ENCODE data around the gene DCAF10. TPM values are rescaled to one million over a fixed set of nuclear protein-coding genes. Genes with fewer than 3 reads are reported as not detected.

Gene DCAF10
- total and polyA plus RNA-seq, 4 donors: 9.7 to 22.2 (median 15.3) TPM

DNA sequence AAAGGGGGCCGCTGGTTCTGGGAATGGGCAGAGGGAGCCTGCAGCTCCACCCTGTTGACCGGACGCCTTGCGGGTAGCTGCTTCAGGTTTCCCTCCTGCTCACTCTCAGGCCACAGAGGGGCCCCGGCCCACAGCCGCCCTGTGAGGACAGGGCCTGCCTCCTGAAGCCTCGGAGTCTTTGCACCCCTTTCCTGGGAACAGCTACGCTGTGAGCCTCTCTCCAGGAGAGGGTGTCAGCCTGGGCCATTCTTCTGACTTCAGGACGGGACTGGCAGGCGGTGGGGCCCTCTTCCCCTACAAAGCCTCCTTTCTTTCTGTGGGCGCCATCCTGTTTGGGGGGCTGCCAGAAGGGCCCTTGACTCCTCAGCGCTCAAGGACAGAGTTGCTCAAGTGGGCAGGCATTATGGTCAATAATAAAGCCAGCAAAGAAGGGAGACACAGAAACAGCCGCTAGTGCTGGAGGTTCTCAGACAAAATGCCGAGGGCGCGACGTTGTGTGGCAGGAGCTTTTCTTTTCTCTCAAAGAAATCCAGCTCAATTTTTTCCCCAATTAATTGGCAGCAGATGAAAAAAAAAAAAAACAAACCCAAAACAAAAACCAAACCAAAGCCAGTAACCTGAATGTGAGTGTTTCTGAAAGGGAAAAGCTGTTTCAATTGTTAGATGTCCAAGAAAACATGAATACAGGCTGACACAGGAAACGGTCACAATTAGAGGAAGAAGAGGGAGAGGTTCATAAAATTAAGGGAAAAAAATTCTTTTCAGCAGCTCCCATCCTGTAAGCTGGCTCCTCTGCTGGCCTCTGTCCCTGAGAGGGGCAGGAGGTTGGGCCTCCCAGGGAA lies 116.1 kb downstream of the DCAF10 start:
- no peak for DNase-seq (ENCODE audit: low spot score)
- H3K27me3 ChIP-seq (ENCODE audit: control insufficient read depth in 4 of 4, insufficient read depth in 4 of 4, low read length in 3 of 4): no peaks in the 10 kb centered on the region
- peak overlapping the region in 1 of 2 donors; percentile 48 for H3K27ac ChIP-seq (ENCODE audit: low read depth in 1 of 2, low read length in 2 of 2)
- no peak overlapping the region for H3K9ac ChIP-seq (ENCODE audit: low read depth in 1 of 2, low read length in 2 of 2)
- peaks cover 0 to 6% (median 2%) of the 10 kb centered on the region in 4 donors for H3K4me1 ChIP-seq (ENCODE audit: control insufficient read depth in 4 of 4, insufficient read depth in 4 of 4, low read length in 3 of 4)
- no peaks in the 10 kb centered on the region for H3K9me3 ChIP-seq (ENCODE audit: control insufficient read depth in 4 of 4, low read length in 3 of 4)
- peaks cover 0 to 17% (median 8%) of the 10 kb centered on the region in 4 donors for H3K36me3 ChIP-seq (ENCODE audit: control insufficient read depth in 4 of 4, insufficient read depth in 3 of 4, low read depth in 1 of 4, low read length in 3 of 4)
- 88% methylated on average over 18 of the region's 18 CpGs for WGBS
- H3K4me3 ChIP-seq (ENCODE audit: low read depth in 1 of 3, low read length in 3 of 3): no peak overlapping the region
- TF ChIP-seq FOXA1 (IDR thresholded peaks at IDR 0.05): no peak
- TF ChIP-seq, protein P1, sequence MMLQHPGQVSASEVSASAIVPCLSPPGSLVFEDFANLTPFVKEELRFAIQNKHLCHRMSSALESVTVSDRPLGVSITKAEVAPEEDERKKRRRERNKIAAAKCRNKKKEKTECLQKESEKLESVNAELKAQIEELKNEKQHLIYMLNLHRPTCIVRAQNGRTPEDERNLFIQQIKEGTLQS (IDR thresholded peaks at IDR 0.05): no peak
- no peak for TF ChIP-seq SP1 (IDR thresholded peaks at IDR 0.05)
- TF ChIP-seq RXRA (IDR thresholded peaks at IDR 0.05): no peak
- TF ChIP-seq JUND (IDR thresholded peaks at IDR 0.05): no peak
- TF ChIP-seq, protein P2, sequence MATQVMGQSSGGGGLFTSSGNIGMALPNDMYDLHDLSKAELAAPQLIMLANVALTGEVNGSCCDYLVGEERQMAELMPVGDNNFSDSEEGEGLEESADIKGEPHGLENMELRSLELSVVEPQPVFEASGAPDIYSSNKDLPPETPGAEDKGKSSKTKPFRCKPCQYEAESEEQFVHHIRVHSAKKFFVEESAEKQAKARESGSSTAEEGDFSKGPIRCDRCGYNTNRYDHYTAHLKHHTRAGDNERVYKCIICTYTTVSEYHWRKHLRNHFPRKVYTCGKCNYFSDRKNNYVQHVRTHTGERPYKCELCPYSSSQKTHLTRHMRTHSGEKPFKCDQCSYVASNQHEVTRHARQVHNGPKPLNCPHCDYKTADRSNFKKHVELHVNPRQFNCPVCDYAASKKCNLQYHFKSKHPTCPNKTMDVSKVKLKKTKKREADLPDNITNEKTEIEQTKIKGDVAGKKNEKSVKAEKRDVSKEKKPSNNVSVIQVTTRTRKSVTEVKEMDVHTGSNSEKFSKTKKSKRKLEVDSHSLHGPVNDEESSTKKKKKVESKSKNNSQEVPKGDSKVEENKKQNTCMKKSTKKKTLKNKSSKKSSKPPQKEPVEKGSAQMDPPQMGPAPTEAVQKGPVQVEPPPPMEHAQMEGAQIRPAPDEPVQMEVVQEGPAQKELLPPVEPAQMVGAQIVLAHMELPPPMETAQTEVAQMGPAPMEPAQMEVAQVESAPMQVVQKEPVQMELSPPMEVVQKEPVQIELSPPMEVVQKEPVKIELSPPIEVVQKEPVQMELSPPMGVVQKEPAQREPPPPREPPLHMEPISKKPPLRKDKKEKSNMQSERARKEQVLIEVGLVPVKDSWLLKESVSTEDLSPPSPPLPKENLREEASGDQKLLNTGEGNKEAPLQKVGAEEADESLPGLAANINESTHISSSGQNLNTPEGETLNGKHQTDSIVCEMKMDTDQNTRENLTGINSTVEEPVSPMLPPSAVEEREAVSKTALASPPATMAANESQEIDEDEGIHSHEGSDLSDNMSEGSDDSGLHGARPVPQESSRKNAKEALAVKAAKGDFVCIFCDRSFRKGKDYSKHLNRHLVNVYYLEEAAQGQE (IDR thresholded peaks at IDR 0.05): no peak
- TF ChIP-seq FOXA2 (IDR thresholded peaks at IDR 0.05): no peak
- no peak for TF ChIP-seq HNF4A (conservative IDR thresholded peaks at IDR 0.05)
- TF ChIP-seq YY1 (IDR thresholded peaks at IDR 0.05): no peak
- no peak for TF ChIP-seq TAF1 (conservative IDR thresholded peaks at IDR 0.05)
- TF ChIP-seq EGR1 (IDR thresholded peaks at IDR 0.05; ENCODE audit: low read depth in 2 of 2): no peak
- TF ChIP-seq RAD21 (IDR thresholded peaks at IDR 0.05): no peak
- TF ChIP-seq, protein P3, sequence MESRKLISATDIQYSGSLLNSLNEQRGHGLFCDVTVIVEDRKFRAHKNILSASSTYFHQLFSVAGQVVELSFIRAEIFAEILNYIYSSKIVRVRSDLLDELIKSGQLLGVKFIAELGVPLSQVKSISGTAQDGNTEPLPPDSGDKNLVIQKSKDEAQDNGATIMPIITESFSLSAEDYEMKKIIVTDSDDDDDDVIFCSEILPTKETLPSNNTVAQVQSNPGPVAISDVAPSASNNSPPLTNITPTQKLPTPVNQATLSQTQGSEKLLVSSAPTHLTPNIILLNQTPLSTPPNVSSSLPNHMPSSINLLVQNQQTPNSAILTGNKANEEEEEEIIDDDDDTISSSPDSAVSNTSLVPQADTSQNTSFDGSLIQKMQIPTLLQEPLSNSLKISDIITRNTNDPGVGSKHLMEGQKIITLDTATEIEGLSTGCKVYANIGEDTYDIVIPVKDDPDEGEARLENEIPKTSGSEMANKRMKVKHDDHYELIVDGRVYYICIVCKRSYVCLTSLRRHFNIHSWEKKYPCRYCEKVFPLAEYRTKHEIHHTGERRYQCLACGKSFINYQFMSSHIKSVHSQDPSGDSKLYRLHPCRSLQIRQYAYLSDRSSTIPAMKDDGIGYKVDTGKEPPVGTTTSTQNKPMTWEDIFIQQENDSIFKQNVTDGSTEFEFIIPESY (IDR thresholded peaks at IDR 0.05): no peak
- TF ChIP-seq, protein P4, sequence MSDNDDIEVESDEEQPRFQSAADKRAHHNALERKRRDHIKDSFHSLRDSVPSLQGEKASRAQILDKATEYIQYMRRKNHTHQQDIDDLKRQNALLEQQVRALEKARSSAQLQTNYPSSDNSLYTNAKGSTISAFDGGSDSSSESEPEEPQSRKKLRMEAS (IDR thresholded peaks at IDR 0.05): no peak

Other genes starting within 250 kb of the DCAF10 start
- 1 to 10 TPM; 5.4 to 5.5 TPM for gene FBXO10, start 224.4 kb upstream of the DCAF10 start, total RNA-seq
- 1 to 10 TPM; 1.3 to 2.7 TPM for gene FBXO10, start 224.4 kb upstream of the DCAF10 start, polyA plus RNA-seq
- 10 to 100 TPM; 43.0 to 77.7 TPM for gene TOMM5, start 208.2 kb upstream of the DCAF10 start, total RNA-seq
- gene TOMM5, start 208.2 kb upstream of the DCAF10 start, polyA plus RNA-seq: 100 to 1,000 TPM in 1 of 2 donors, 10 to 100 TPM in 1; 66.1 to 107 TPM
- 1 to 10 TPM in 1 of 2 donors, under 1 TPM in 1; 0.09 to 1.8 TPM for gene FRMPD1, start 149.8 kb upstream of the DCAF10 start, total RNA-seq
- gene FRMPD1, start 149.8 kb upstream of the DCAF10 start, polyA plus RNA-seq: under 1 TPM; 0.06 to 0.25 TPM
- gene TRMT10B, start 47.0 kb upstream of the DCAF10 start, total RNA-seq: 1 to 10 TPM; 2.0 to 2.1 TPM
- gene TRMT10B, start 47.0 kb upstream of the DCAF10 start, polyA plus RNA-seq: 1 to 10 TPM; 1.9 to 3.9 TPM
- gene EXOSC3, start 15.7 kb upstream of the DCAF10 start, total RNA-seq: 10 to 100 TPM; 19.9 to 27.7 TPM
- 10 to 100 TPM; 16.2 to 19.2 TPM for gene EXOSC3, start 15.7 kb upstream of the DCAF10 start, polyA plus RNA-seq
- 10 to 100 TPM; 14.1 to 24.4 TPM for gene SLC25A51, start 103.3 kb downstream of the DCAF10 start, total RNA-seq
- gene SLC25A51, start 103.3 kb downstream of the DCAF10 start, polyA plus RNA-seq: 1 to 10 TPM; 3.8 to 4.2 TPM

Measured in liver (tissue), 9 donors.